D721Med (cell line): ENCODE measurements around the gene EPOP.

Experiments
- DNase-seq: peaks from one replicate; pipeline ENCODE4 v3.0.0; 2011; ENCODE audit warnings: low spot score; ENCODE audit not compliant: insufficient read length
- FAIRE-seq: peaks from 2 replicates; lab custom pipeline; 2011; peaks lifted over from hg19 to GRCh38; lab: Jason Lieb, UNC
- TF ChIP-seq, protein P1 (sequence below): IDR thresholded peaks from 2 replicates; pipeline ENCODE4 v1.5.1; 2012; ENCODE audit warnings: mild to moderate bottlenecking, control low read depth; ENCODE audit not compliant: insufficient read depth; ENCODE audit errors: missing control alignments

Gene EPOP

DNA sequence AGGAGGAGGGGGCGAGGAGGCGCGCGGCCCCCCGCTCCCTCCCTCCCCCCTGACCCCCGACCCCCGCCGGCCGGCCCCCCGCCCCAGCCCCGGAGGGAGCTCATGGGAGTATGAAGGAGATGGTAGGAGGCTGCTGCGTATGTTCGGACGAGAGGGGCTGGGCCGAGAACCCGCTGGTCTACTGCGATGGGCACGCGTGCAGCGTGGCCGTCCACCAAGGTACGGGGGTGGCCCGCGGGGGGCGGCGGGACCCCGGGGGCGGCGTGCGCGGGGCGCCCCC lies 30.7 kb upstream of the EPOP start:
- FAIRE-seq (no peak), DNase-seq (no peak)
- TF ChIP-seq, protein P1, sequence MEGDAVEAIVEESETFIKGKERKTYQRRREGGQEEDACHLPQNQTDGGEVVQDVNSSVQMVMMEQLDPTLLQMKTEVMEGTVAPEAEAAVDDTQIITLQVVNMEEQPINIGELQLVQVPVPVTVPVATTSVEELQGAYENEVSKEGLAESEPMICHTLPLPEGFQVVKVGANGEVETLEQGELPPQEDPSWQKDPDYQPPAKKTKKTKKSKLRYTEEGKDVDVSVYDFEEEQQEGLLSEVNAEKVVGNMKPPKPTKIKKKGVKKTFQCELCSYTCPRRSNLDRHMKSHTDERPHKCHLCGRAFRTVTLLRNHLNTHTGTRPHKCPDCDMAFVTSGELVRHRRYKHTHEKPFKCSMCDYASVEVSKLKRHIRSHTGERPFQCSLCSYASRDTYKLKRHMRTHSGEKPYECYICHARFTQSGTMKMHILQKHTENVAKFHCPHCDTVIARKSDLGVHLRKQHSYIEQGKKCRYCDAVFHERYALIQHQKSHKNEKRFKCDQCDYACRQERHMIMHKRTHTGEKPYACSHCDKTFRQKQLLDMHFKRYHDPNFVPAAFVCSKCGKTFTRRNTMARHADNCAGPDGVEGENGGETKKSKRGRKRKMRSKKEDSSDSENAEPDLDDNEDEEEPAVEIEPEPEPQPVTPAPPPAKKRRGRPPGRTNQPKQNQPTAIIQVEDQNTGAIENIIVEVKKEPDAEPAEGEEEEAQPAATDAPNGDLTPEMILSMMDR, result no peak

DNA sequence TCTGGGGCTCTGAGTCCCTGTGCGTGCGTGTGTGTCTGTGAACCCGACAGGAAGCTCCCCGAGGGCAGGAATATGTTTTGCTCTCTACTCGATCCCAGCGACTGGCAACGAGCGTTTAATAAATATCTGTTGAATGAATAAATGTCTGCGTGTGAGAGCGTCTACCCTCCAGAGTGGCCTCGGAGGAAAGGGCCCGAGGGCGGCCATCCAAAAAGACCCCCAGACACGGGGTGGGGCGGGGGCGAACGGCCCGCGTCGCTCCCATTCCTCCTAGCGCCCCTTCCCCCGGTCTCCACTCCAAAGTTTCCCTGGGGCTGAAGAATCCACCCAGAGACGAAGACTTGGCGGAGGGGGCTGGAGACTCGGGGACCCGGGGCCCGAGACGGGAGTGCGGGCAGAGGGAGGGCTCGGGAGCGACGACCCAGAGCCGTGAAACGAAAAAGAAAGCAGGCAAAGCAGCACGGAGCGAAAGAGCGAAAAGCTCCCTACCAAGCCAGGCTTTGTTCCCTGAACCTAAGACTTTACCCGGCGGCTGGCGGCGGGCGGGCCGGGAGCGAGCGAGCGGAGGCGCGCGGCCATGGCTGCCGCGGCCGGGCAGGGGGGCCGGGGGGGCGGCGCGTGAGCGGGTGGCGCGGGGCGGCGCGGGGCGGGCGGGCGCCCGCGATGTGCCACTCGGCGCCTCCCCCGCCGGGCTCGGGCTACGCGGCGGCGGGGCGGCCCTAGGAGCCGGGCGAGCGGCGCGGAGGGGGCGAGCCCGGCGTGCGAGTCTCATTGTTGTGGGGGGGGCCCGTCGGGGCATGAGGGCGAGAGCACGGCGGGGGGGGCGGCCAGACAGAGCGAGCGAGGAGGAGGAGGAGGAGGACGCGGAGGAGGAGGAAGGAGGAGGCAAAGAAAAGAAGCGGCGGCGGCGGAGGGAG lies 30.1 kb upstream of the EPOP start, which contains the start of gene MLLT6:
TSS of gene MLLT6 (plus strand) at position 668 of the 917 bp plus-strand sequence. CDS start 360 bp downstream, outside the sequence.
- no peak for FAIRE-seq
- TF ChIP-seq, protein P1, result no peak
- DNase-seq, result no peak

DNA sequence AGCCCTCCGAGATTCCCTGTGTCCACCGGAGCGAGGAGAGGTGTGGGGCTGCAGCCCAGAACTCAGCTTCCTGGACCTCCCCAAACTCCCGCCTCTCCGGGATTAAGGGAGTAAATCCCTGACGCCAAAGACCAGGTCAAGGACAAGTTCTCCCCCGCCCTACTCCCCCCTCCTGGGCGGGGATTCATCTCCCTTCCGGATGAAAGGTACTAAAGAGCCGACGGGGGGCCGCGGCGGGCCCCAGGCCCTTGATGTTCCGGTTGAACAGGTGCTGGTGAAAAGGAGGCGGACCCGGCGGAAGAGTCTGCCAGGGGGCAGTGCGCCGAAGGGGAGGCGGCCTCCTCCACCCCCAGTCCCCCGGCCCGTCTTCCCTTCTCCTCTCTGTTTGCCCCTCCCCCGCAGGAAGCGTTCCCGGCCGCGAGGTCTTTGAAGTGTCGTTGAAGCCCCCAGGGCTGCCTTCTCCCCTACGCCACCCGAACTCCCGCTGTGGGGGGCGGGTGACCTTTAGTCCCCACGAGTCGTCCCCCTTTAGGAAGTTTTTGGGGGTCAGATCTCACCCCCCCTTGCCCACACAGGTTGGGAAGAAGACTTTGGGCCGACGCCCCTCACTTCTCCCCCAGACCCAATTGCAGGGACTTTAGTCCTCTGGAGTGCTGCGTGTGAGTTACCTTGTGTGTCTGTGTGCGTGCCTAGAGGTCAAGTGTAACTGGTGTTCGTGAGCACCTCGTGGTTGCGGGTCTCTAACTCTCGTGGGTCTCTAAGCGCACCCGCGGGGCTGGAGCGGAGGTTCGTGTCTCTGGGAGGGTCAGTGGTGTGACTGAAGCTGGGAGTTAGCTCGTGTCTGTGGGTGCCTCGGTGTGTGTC lies 29.2 kb upstream of the EPOP start:
- DNase-seq, result peak; percentile 87
- TF ChIP-seq, protein P1, result no peak

DNA sequence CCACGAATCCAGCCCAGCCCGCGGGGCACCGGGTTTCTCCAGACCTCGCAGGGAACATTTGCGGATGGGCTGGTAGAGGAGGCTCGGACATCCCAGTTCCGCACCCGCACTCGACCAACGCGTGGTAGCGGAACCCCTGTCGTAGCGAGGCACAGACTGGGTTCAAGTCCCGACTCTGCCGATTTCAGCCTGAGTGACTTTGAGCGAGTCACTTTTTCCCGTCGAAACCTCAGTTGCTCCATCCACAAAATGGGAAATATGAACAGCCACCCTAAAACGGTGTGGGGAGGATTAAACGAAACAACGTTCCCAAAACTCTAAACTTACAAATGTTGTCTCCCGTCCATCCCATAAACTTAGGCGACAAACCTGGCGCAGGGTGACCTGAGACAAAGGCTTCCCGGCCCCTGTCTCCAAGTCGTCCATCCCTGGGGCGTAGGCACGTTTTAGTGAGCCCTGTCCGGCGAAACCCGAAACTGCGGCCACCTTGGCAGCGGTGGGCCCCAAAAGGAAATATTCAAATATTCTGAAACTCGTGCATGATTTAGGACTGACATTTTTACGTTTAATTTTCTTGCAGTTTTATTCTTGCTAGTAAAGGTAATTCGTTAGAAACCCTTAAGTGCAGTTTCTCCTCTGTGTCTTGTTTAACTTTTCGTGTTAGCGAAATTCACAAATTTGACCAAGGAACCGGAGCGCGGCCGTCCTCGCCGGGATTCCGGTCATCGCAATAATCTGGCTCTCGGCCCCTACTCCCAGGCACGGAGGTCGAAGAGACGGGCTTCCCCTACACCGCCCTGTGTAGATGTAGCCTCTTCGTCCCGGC lies 28.4 kb upstream of the EPOP start:
- DNase-seq (no peak), FAIRE-seq (no peak)
- TF ChIP-seq, protein P1, result no peak

More for the DNA sequence above, 29.2 kb upstream of the EPOP start:
- FAIRE-seq, result no peak

DNA sequence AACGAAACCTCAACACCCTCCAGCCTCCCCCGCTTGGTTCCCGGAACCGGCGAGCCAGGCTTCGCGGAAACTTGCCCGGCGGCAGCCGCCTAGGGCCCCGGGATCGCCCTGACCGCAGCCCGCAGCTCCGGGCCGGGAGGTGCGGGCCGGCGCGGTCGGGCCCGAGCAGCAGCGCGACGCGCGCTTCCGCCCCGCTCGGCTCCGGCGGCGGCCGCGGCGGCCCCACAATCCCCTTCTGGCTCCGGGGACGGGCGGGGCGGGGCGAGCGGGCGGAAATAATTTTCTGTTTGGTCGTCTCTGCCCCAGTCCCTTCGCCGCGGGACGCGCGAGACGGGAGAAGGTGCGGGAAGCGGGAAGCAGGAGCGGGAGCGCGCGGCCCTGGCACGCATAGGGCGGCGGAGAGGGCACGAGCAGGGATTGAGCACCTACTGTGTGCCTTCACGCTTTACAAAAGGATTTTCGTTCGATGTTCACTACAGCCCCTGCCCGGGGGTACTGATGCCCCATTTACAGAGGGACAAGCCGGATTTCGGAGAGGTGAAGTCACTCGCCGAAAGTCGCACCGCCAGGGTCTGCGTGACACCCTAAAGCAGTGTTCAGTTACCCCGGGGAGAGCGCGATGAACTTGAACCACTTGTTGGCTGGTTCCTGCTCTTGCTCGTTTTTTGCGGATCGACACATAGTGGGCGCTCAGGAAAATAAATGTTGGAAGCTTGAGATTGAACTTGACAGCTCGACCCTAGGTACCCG lies 27.6 kb upstream of the EPOP start:
- TF ChIP-seq, protein P1, result no peak
- DNase-seq (no peak), FAIRE-seq (no peak)

DNA sequence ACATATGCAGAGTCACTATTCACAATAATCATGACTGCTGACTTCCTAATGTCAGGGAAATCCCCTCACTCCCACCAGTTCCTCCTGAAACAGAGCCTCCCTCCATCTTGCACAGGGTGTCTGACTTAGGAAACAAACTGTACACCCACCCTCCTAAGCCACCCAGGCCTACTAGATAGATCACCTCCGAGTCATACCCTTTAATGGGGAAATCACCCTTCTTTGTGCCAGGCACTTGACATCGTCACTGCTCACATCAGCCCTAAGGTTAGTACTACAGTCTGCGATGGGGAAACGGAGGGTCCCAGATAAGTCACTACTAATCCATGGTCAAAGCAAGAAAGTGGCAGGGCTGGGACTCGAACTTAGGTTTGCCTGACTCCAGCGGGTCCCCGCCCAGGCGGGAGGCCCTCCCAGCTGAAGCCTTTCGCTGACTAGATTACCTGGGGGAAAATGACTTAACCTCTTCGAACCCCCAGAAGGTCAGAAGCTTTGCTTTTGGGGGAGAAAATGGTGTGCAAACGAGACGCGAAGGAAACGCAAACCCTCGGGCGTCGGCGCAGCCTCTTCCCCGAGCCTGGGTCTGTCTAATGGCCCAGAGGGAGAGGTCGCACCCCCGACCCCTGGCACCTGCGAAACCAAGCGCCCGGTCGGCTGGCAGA lies 26.9 kb upstream of the EPOP start:
- TF ChIP-seq, protein P1, result no peak
- FAIRE-seq (no peak), DNase-seq (no peak)
